Measurements from ENCODE around the gene UBE2I.

UBE2I gene

GRCh38 chr16:1336619-1337018 is 27.2 kb downstream of the UBE2I start:
- Histone ChIP-seq H2AFZ (ENCODE audit: low read depth, low read length) (no peak overlapping the region), H4K20me1 (ENCODE audit: insufficient read depth, low read length) (no peaks in the 10 kb centered on the region), H3K9ac (ENCODE audit: low read length) (no peak overlapping the region), H3K4me1 (ENCODE audit: low read length) (peaks cover 32% of the 10 kb centered on the region), H3K27ac (ENCODE audit: low read length) (no peak overlapping the region), H3K79me2 (ENCODE audit: low read length) (no peaks in the 10 kb centered on the region), H3K9me3 (ENCODE audit: insufficient read depth, low read length) (no peaks in the 10 kb centered on the region), H3K4me3 (ENCODE audit: low read length) (no peak overlapping the region), H3K27me3 (ENCODE audit: low read depth, low read length) (peaks cover 15% of the 10 kb centered on the region; the same call in 1 of the 2 replicates), H3K4me2 (ENCODE audit: low read length) (no peak overlapping the region), H3K36me3 (replicated peaks; ENCODE audit: low read depth, low read length) (no peaks in the 10 kb centered on the region)
- TF ChIP-seq, protein P1, sequence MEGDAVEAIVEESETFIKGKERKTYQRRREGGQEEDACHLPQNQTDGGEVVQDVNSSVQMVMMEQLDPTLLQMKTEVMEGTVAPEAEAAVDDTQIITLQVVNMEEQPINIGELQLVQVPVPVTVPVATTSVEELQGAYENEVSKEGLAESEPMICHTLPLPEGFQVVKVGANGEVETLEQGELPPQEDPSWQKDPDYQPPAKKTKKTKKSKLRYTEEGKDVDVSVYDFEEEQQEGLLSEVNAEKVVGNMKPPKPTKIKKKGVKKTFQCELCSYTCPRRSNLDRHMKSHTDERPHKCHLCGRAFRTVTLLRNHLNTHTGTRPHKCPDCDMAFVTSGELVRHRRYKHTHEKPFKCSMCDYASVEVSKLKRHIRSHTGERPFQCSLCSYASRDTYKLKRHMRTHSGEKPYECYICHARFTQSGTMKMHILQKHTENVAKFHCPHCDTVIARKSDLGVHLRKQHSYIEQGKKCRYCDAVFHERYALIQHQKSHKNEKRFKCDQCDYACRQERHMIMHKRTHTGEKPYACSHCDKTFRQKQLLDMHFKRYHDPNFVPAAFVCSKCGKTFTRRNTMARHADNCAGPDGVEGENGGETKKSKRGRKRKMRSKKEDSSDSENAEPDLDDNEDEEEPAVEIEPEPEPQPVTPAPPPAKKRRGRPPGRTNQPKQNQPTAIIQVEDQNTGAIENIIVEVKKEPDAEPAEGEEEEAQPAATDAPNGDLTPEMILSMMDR (IDR thresholded peaks at IDR 0.05; ENCODE audit: low read depth, low read length): no peak
- TF ChIP-seq EZH2phosphoT487 (IDR thresholded peaks at IDR 0.05; ENCODE audit: low read depth): no peak

DNA sequence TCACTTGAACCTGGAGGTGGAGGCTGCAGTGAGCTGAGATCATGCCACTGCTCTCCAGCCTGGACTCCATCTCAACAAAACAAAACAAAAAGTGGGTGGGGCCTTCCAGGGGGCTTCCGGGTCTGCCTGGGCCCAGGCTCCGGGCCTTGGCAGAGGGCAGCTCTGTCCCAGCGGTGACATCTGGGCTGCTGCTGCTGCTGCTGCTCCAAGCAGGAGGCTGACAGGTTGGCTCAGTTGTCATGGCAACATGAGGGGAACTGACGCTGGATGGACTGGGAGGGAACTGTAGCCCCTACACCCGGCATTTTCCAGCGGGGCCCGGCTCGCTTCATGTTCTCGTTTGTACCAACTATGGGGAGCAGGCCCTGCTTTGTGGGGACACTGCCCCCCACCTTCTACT is 28.1 kb downstream of the UBE2I start:
- no peak overlapping the region for H3K27ac ChIP-seq (ENCODE audit: low read length)
- H3K79me2 ChIP-seq (ENCODE audit: low read length): no peaks in the 10 kb centered on the region
- no peaks in the 10 kb centered on the region for H4K20me1 ChIP-seq (ENCODE audit: insufficient read depth, low read length)
- TF ChIP-seq, protein P1 (IDR thresholded peaks at IDR 0.05; ENCODE audit: low read depth, low read length): no peak
- peaks cover 33% of the 10 kb centered on the region for H3K4me1 ChIP-seq (ENCODE audit: low read length)
- no peak overlapping the region for H3K9ac ChIP-seq (ENCODE audit: low read length)
- no peak overlapping the region for H3K4me3 ChIP-seq (ENCODE audit: low read length)
- no peak overlapping the region for H2AFZ ChIP-seq (ENCODE audit: low read depth, low read length)
- no peaks in the 10 kb centered on the region for H3K36me3 ChIP-seq (replicated peaks; ENCODE audit: low read depth, low read length)
- peak overlapping the region; percentile 85 for H3K4me2 ChIP-seq (ENCODE audit: low read length)
- H3K27me3 ChIP-seq (ENCODE audit: low read depth, low read length): peaks cover 15% of the 10 kb centered on the region; the same call in 1 of the 2 replicates
- no peaks in the 10 kb centered on the region for H3K9me3 ChIP-seq (ENCODE audit: insufficient read depth, low read length)

DNA sequence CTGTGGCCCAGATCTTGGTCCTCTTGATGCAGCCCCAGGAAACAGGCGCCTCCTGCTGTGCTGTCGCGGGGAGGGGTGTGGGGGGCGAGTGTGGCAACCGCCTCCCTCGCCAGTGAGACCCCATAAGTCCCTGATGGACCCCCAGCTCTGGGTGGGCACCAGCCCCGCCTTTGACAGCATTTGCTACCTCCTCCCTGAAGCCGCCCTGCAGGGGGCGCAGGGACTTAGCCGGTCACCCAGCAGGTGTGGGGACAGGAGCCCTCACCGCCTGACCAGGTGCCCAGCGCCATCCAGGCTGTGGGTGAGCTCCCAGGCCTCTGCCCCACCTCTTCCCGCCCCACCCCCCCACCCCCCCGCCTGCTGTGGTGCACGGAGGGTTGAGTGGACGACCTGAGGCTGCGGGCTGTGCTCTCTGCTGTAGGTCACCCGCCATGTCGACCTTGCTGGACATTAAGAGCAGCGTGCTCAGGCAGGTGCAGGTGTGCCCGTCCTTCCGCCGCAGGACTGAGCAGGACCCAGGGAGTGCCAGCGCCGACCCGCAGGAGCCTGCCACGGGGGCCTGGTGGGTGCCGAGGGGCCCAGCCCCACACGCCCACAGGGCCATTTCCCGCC is 28.8 kb downstream of the UBE2I start:
- H3K36me3 ChIP-seq (replicated peaks; ENCODE audit: low read depth, low read length): no peaks in the 10 kb centered on the region
- no peak for TF ChIP-seq EZH2phosphoT487 (IDR thresholded peaks at IDR 0.05; ENCODE audit: low read depth)
- TF ChIP-seq, protein P1 (IDR thresholded peaks at IDR 0.05; ENCODE audit: low read depth, low read length): peak; percentile 53
- peaks cover 15% of the 10 kb centered on the region; the same call in 1 of the 2 replicates for H3K27me3 ChIP-seq (ENCODE audit: low read depth, low read length)
- peaks cover 37% of the 10 kb centered on the region for H3K4me1 ChIP-seq (ENCODE audit: low read length)
- no peaks in the 10 kb centered on the region for H3K9me3 ChIP-seq (ENCODE audit: insufficient read depth, low read length)
- H3K79me2 ChIP-seq (ENCODE audit: low read length): no peaks in the 10 kb centered on the region
- no peak overlapping the region for H2AFZ ChIP-seq (ENCODE audit: low read depth, low read length)
- peak overlapping the region; percentile 85 for H3K4me2 ChIP-seq (ENCODE audit: low read length)
- peak overlapping the region; percentile 36; the same call in 1 of the 2 replicates for H3K9ac ChIP-seq (ENCODE audit: low read length)
- H4K20me1 ChIP-seq (ENCODE audit: insufficient read depth, low read length): no peaks in the 10 kb centered on the region
- H3K27ac ChIP-seq (ENCODE audit: low read length): no peak overlapping the region
- H3K4me3 ChIP-seq (ENCODE audit: low read length): peak overlapping the region; percentile 63

DNA sequence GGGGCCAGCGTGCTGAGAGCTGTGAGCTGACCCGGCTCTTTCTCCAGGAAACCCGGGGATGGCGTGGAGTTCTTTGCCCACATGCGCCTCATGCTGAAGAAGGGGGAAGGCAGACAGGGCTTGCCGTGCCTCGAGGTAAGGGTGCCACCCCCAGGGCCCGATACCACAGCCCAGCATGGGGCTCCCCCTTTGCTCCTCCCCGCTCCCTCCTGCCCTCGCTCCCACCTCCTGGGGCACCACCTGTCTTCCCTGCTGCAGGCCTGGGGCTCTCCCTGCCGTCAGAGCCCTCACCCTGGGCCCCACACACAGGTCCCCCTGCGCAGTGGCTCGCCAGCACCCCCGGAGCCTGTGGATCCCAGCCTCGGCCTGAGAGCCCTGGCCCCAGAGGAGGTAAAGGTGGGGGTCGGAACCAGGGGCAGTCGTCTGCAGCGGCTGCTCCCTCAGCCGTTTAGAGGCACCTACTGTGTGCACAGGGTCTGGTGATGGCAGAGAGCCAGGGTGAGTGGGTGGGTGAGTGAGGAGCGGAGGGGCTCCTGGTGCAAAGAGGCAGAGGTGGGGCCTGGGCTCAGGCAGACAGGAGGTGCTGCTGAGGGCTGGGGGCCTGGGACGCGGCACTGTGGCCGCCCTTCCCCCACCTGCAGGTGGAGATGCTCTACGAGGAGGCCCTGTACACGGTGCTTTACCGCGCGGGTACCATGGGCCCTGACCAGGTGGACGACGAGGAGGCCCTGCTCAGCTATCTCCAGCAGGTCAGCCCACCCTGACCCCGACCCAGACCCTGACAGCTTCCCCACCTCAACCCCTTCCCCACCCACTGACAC is 29.6 kb downstream of the UBE2I start:
- H4K20me1 ChIP-seq (ENCODE audit: insufficient read depth, low read length): no peaks in the 10 kb centered on the region
- H3K36me3 ChIP-seq (replicated peaks; ENCODE audit: low read depth, low read length): no peaks in the 10 kb centered on the region
- H3K4me3 ChIP-seq (ENCODE audit: low read length): peak overlapping the region; percentile 63
- no peak for TF ChIP-seq EZH2phosphoT487 (IDR thresholded peaks at IDR 0.05; ENCODE audit: low read depth)
- TF ChIP-seq, protein P1 (IDR thresholded peaks at IDR 0.05; ENCODE audit: low read depth, low read length): no peak
- H3K27ac ChIP-seq (ENCODE audit: low read length): no peak overlapping the region
- H3K9ac ChIP-seq (ENCODE audit: low read length): peak overlapping the region; percentile 36; the same call in 1 of the 2 replicates
- no peak overlapping the region for H2AFZ ChIP-seq (ENCODE audit: low read depth, low read length)
- no peaks in the 10 kb centered on the region for H3K9me3 ChIP-seq (ENCODE audit: insufficient read depth, low read length)
- peaks cover 15% of the 10 kb centered on the region; the same call in 1 of the 2 replicates for H3K27me3 ChIP-seq (ENCODE audit: low read depth, low read length)
- peak overlapping the region; percentile 85 for H3K4me2 ChIP-seq (ENCODE audit: low read length)
- H3K79me2 ChIP-seq (ENCODE audit: low read length): no peaks in the 10 kb centered on the region
- H3K4me1 ChIP-seq (ENCODE audit: low read length): peaks cover 37% of the 10 kb centered on the region
